HG03575 (cell line): Measurements from ENCODE around the gene YTHDF1.

Source experiments
- ATAC-seq: cut with Tn5 transposase; IDR thresholded peaks from one replicate; pipeline ENCODE4 v1.9.1; 2021; ENCODE audit not compliant: unreplicated experiment, insufficient number of reproducible peaks, low FRiP score; ENCODE audit errors: extremely low read depth

YTHDF1 gene

GRCh38 chr20:63216849-63217471, 1.0 kb upstream of the YTHDF1 start:
- ATAC-seq = no peak

- ATAC-seq = no peak
Measured at GRCh38 chr20:63215101-63216040, 560 bp downstream of the YTHDF1 start.

GRCh38 chr20:63214514-63214913, 1.4 kb downstream of the YTHDF1 start:
- no peak for ATAC-seq

- ATAC-seq = no peak
Measured at GRCh38 chr20:63212792-63213191, 3.1 kb downstream of the YTHDF1 start.

- ATAC-seq = no peak
Measured at GRCh38 chr20:63212393-63212730, 3.6 kb downstream of the YTHDF1 start.

GRCh38 chr20:63210011-63210605, 5.8 kb downstream of the YTHDF1 start:
- ATAC-seq = no peak

- ATAC-seq = no peak
Measured at GRCh38 chr20:63208346-63208909, 7.5 kb downstream of the YTHDF1 start.

GRCh38 chr20:63206878-63207277, 9.1 kb downstream of the YTHDF1 start:
- ATAC-seq = no peak

- no peak for ATAC-seq
Measured at GRCh38 chr20:63205896-63206295, 10.0 kb downstream of the YTHDF1 start.

- no peak for ATAC-seq
Measured at GRCh38 chr20:63204362-63204761, 11.6 kb downstream of the YTHDF1 start.

GRCh38 chr20:63202811-63203526, 13.0 kb downstream of the YTHDF1 start:
- no peak for ATAC-seq

- ATAC-seq = no peak
Measured at GRCh38 chr20:63202021-63202420, 13.9 kb downstream of the YTHDF1 start.

GRCh38 chr20:63198606-63199005, 17.3 kb downstream of the YTHDF1 start:
- ATAC-seq = no peak

- ATAC-seq = no peak
Measured at GRCh38 chr20:63196768-63197470, 19.0 kb downstream of the YTHDF1 start.

GRCh38 chr20:63194797-63195173, 21.1 kb downstream of the YTHDF1 start:
- ATAC-seq = no peak

- no peak for ATAC-seq
Measured at GRCh38 chr20:63194007-63194796, 21.7 kb downstream of the YTHDF1 start.

- no peak for ATAC-seq
Measured at GRCh38 chr20:63192721-63193120, 23.2 kb downstream of the YTHDF1 start.

GRCh38 chr20:63191400-63191799, 24.5 kb downstream of the YTHDF1 start:
- no peak for ATAC-seq
